CD4-positive, alpha-beta T cell (primary cell): Measurements from ENCODE around the gene GNG7. TPM values are rescaled to one million over a fixed set of nuclear protein-coding genes. Genes with fewer than 3 reads are reported as not detected.

Experiments used
- ATAC-seq: fragments of 200-7000 bp; cut with Tn5 transposase; one replicate; pipeline ENCODE4 v1.10.0; 2022; ENCODE audit warnings: mild to moderate bottlenecking; ENCODE audit not compliant: poor library complexity
- CTCF ChIA-PET: fragments of 350-600 bp; sonication (Branson Sonifier 250); formaldehyde crosslinking; loops from one replicate; lab custom pipeline; 2021; ENCODE audit warnings: antibody characterized with exemption, inconsistent platforms; lab: Charles Lee
- POLR2A ChIA-PET: fragments of 350-600 bp; sonication (Branson Sonifier 250); formaldehyde crosslinking; loops from one replicate; lab custom pipeline; 2021; ENCODE audit warnings: antibody characterized with exemption, inconsistent platforms; lab: Charles Lee
- DNase-seq, 14 experiments: peaks; one replicate each; pipeline ENCODE4 v3.0.0-alpha.2; 2013 to 2020; ENCODE audit warnings: mixed read lengths in 2 of 14
- H3K27ac ChIP-seq, 2 donors: one replicate each; pipeline versions ENCODE4 v1.5.1 to v1.7.0; 2013; ENCODE audit warnings: low read length in 2 of 2, low read depth in 1 of 2, mild to moderate bottlenecking in 1 of 2
- H3K27me3 ChIP-seq, 2 experiments: 1 replicate in 1 of 2; 2 replicates in 1 of 2; pipeline versions ENCODE4 v1.6.1 to v1.7.0; 2013; ENCODE audit warnings: low read length in 2 of 2, control low read depth in 1 of 2, mild to moderate bottlenecking in 1 of 2, moderate library complexity in 1 of 2; ENCODE audit not compliant: insufficient read depth in 2 of 2, control insufficient read depth in 1 of 2
- H3K36me3 ChIP-seq: one replicate; pipeline ENCODE4 v1.6.1; 2013; ENCODE audit warnings: low read length, control low read depth; ENCODE audit not compliant: insufficient read depth
- H3K4me1 ChIP-seq: one replicate; pipeline ENCODE4 v1.6.1; 2013; ENCODE audit warnings: low read length, control low read depth; ENCODE audit not compliant: insufficient read depth
- H3K4me3 ChIP-seq: one replicate; pipeline ENCODE4 v1.5.1; 2013; ENCODE audit warnings: mild to moderate bottlenecking, low read length, moderate library complexity
- H3K9me3 ChIP-seq, 2 experiments: 1 replicate in 1 of 2; 2 replicates in 1 of 2; pipeline versions ENCODE4 v1.6.1 to v1.7.0; 2013; ENCODE audit warnings: low read length in 2 of 2, mild to moderate bottlenecking in 2 of 2, control low read depth in 1 of 2, moderate library complexity in 1 of 2; ENCODE audit not compliant: control insufficient read depth in 1 of 2, insufficient read depth in 1 of 2
- H3K27ac Mint-ChIP-seq: one replicate; pipeline ENCODE4 v1.8.0; 2020; ENCODE audit warnings: mixed read lengths
- H3K27me3 Mint-ChIP-seq: one replicate; pipeline ENCODE4 v1.8.0; 2021; ENCODE audit warnings: mixed read lengths
- H3K36me3 Mint-ChIP-seq: one replicate; pipeline ENCODE4 v1.8.0; 2021; ENCODE audit warnings: low read depth, mixed read lengths
- H3K4me1 Mint-ChIP-seq: one replicate; pipeline ENCODE4 v1.8.0; 2021; ENCODE audit warnings: low read depth, mixed read lengths
- H3K4me3 Mint-ChIP-seq: one replicate; pipeline ENCODE4 v1.8.0; 2020; ENCODE audit warnings: mild to moderate bottlenecking, mixed read lengths
- H3K9me3 Mint-ChIP-seq: one replicate; pipeline ENCODE4 v1.8.0; 2020; ENCODE audit warnings: mixed read lengths
- intact Hi-C, 2 experiments: fragments of 100-400 bp; cut with DNase I in 1 of 2; cut with micrococcal nuclease in 1 of 2; formaldehyde crosslinking; loops; one replicate each; pipeline versions ENCODE4 v1.15.1 to v1.9.0; 2023 to 2025; cut with DNase I, micrococcal nuclease
- total RNA-seq, 174 experiments: library from RNA in 2 of 174; stranded (reverse) in 2 of 174; gene quantifications; one replicate each; pipeline ENCODE4 v1.2.3 and lab custom pipeline; 2021 to 2026
- TF ChIP-seq, protein P1 (sequence below): fragments of 200-600 bp; IDR thresholded peaks from one replicate; pipeline ENCODE4 v1.8.0; 2022; ENCODE audit warnings: antibody characterized with exemption, mild to moderate bottlenecking

GNG7 gene
- total RNA-seq, 2 experiments from 2014 or later: 5.2 to 5.7 TPM

DNA sequence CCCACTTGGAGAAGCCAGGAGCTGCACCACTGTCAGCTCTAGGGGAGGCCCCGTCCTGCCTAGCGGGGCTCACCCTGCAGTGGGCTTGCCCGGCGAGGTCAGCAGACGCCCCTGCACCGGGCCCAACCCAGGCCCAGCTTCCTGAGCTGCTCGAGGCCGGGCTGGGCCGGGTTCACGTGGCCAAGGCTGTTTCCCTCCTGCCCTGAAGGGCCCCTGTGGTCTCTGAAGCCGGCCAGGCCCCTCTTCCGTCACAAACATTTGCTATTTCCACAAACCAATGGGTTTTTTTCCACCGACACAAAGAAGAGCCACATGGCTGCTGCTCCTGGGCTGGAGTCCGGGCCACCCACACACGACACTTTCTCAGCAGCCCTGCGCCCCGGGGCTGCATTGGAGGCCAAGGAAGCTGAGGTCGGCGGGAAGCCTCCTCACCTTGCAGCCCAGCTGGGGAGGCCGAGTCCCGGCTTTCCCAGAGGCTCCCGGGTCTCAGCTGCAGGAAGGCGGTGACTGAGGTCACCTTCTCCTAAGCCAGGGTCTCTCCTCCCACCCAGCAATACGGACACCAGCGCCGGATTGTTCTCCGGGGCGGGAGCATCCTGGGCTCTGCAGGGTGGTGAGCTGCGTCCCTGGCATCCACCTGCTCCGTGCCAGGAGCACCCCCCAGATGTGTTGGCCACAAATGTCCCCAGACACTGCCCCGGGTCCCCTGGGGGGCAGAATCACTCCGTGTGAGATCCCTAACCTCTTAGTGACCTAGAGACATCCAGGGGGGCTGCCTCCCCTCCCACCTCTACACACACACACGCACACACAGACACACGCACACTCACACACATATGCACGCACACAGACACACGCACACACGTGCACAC is 146.0 kb downstream of the GNG7 start:
- TF ChIP-seq, protein P1, sequence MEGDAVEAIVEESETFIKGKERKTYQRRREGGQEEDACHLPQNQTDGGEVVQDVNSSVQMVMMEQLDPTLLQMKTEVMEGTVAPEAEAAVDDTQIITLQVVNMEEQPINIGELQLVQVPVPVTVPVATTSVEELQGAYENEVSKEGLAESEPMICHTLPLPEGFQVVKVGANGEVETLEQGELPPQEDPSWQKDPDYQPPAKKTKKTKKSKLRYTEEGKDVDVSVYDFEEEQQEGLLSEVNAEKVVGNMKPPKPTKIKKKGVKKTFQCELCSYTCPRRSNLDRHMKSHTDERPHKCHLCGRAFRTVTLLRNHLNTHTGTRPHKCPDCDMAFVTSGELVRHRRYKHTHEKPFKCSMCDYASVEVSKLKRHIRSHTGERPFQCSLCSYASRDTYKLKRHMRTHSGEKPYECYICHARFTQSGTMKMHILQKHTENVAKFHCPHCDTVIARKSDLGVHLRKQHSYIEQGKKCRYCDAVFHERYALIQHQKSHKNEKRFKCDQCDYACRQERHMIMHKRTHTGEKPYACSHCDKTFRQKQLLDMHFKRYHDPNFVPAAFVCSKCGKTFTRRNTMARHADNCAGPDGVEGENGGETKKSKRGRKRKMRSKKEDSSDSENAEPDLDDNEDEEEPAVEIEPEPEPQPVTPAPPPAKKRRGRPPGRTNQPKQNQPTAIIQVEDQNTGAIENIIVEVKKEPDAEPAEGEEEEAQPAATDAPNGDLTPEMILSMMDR: no peak
- H3K27ac Mint-ChIP-seq: no peak overlapping the region
- H3K36me3 Mint-ChIP-seq: no peaks in the 10 kb centered on the region
- Histone ChIP-seq H3K27ac (no peak overlapping the region), H3K36me3 (no peaks in the 10 kb centered on the region), H3K4me3 (no peak overlapping the region), H3K9me3 (no peaks in the 10 kb centered on the region), H3K4me1 (peaks cover 22% of the 10 kb centered on the region), H3K27me3 (no peaks in the 10 kb centered on the region)
- H3K27me3 Mint-ChIP-seq: no peaks in the 10 kb centered on the region
- intact Hi-C loops: no loop called here
- DNase-seq (no peak), ATAC-seq (no peak)
- CTCF ChIA-PET: no interaction called here
- POLR2A ChIA-PET: interaction anchor here (1.9 kb wide), 1 partner anchor 80 kb away, joined by 7 read pairs; the partner anchor contains the start of gene GADD45B
- no peaks in the 10 kb centered on the region for H3K9me3 Mint-ChIP-seq
- peak overlapping the region; percentile 1 for H3K4me3 Mint-ChIP-seq
- peaks cover 17% of the 10 kb centered on the region for H3K4me1 Mint-ChIP-seq

DNA sequence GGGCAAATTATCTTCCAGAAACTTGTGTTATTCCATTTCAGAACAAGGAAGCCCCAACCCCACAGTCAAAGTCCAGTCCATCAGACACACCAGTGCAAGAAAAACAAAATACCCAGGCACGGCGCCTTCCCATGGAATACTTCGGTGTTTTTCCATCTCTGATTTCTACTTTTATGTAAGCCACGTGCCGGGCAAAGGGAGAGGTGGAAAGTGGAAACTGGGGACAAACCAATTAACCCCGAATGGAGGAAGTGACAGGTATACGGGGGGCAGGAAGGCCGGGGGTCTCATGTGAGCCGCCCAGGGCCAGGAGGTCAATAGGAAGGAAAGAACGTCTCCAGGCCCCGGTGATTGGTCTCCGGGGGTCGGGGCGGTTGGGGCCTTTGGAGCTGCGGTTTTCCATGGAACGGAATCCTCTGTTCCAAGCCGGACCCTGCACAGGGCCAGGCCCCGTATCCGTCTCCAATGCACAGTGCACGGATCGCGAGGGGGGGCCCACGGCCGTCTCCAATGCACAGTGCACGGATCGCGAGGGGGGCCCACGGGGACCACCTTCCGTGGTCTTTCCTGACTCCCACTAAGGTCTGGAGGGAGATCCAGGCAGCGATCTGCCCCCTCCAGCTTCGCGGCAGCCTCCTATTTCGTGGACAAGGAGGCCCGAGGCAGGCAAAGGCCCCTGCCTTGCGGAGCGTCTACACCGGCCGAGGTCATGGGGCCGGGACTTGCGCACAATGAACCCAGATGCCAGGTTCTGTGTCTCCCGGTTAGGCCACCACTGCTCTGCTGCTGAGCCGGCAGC is 146.9 kb downstream of the GNG7 start:
- Histone ChIP-seq H3K27ac (no peak overlapping the region), H3K4me3 (no peak overlapping the region), H3K27me3 (no peaks in the 10 kb centered on the region), H3K9me3 (no peaks in the 10 kb centered on the region), H3K4me1 (peaks cover 15% of the 10 kb centered on the region), H3K36me3 (no peaks in the 10 kb centered on the region)
- Mint-ChIP-seq H3K4me3 (no peak overlapping the region), H3K4me1 (peaks cover 13% of the 10 kb centered on the region), H3K27ac (no peak overlapping the region), H3K9me3 (no peaks in the 10 kb centered on the region), H3K27me3 (no peaks in the 10 kb centered on the region), H3K36me3 (no peaks in the 10 kb centered on the region)
- DNase-seq (no peak), ATAC-seq (no peak)
- intact Hi-C loops: no loop called here
- ChIA-PET CTCF (no interaction called here), POLR2A (interaction anchor here (1.9 kb wide), 1 partner anchor 79 kb away, joined by 7 read pairs; the partner anchor contains the start of gene GADD45B)
- TF ChIP-seq, protein P1: no peak

DNA sequence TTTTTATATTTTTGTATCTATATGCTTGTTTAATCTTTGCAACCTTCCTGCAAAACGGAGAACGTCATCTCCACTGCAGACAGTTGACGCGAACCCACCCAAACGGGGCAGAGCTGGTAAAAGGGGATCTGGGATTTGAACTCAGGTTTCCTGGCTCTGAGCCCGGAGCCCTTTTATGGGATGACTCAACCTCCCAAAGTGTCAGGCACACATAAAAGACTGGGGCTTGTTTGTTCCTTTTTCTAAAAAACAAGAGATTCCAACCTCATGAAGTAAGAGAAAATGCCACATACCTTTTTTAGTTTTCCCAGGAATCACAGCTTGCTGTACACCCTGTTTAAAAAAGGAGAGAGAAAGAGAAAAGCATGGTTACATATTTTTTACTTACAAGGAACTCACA is 147.6 kb downstream of the GNG7 start:
- Mint-ChIP-seq H3K4me1 (peaks cover 13% of the 10 kb centered on the region), H3K36me3 (no peaks in the 10 kb centered on the region), H3K27ac (no peak overlapping the region), H3K4me3 (no peak overlapping the region), H3K27me3 (no peaks in the 10 kb centered on the region), H3K9me3 (no peaks in the 10 kb centered on the region)
- no peak for DNase-seq
- POLR2A ChIA-PET: interaction anchor here (5.0 kb wide), 1 partner anchor 79 kb away, joined by 66 read pairs; the partner anchor contains the start of gene GADD45B
- H3K36me3 ChIP-seq: no peaks in the 10 kb centered on the region
- H3K27ac ChIP-seq: no peak overlapping the region
- peaks cover 20% of the 10 kb centered on the region for H3K4me1 ChIP-seq
- CTCF ChIA-PET: interaction anchor here (1.9 kb wide), 1 partner anchor 56 kb away, joined by 4 read pairs; no protein-coding TSS in a partner anchor
- no peaks in the 10 kb centered on the region for H3K27me3 ChIP-seq
- H3K4me3 ChIP-seq: no peak overlapping the region
- no peak for ATAC-seq
- intact Hi-C loops: loop anchor here (5.0 kb wide), 2 partner anchors 48 to 57 kb away; no protein-coding TSS in a partner anchor
- H3K9me3 ChIP-seq: peaks cover 0 to 4% of the 10 kb centered on the region in 2 experiments
- TF ChIP-seq, protein P1: no peak
